RWPE2 (cell line): ENCODE results near the gene H6PD.

ENCODE experiments used
- ATAC-seq: fragments of 200-7000 bp; cut with Tn5 transposase; 3 replicates; pipeline ENCODE4 v1.9.1; 2021; ENCODE audit warnings: low read depth
- DNase-seq: peaks from one replicate; pipeline ENCODE4 v3.0.0-alpha.2; 2020; ENCODE audit warnings: low spot score
- H3K27ac ChIP-seq: fragments of 450-650 bp; 2 replicates; pipeline ENCODE4 v1.5.1; 2017; ENCODE audit warnings: mild to moderate bottlenecking; ENCODE audit not compliant: poor library complexity, severe bottlenecking
- H3K27me3 ChIP-seq: fragments of 250-450 bp; sonication (Bioruptor Pico); 2 replicates; pipeline ENCODE4 v1.5.1; 2021; ENCODE audit warnings: mild to moderate bottlenecking, moderate library complexity; ENCODE audit not compliant: insufficient read depth, poor library complexity, severe bottlenecking
- H3K36me3 ChIP-seq: fragments of 250-450 bp; sonication (Bioruptor Pico); 2 replicates; pipeline ENCODE4 v1.5.1; 2020; ENCODE audit warnings: low read depth, mild to moderate bottlenecking, moderate library complexity
- H3K4me1 ChIP-seq: fragments of 250-450 bp; sonication (Bioruptor Pico); 2 replicates; pipeline ENCODE4 v1.5.1; 2021; ENCODE audit warnings: mild to moderate bottlenecking, moderate library complexity; ENCODE audit not compliant: insufficient read depth, poor library complexity, severe bottlenecking
- H3K4me3 ChIP-seq: fragments of 250-450 bp; sonication (Bioruptor Pico); 2 replicates; pipeline ENCODE4 v1.5.1; 2021; ENCODE audit warnings: mild to moderate bottlenecking, moderate library complexity; ENCODE audit not compliant: severe bottlenecking
- H3K9me3 ChIP-seq: fragments of 250-450 bp; sonication (Bioruptor Pico); 2 replicates; pipeline ENCODE4 v1.5.1; 2021; ENCODE audit warnings: mild to moderate bottlenecking, moderate library complexity; ENCODE audit not compliant: severe bottlenecking
- CTCF ChIP-seq: fragments of 450-650 bp; IDR thresholded peaks from one replicate; pipeline ENCODE4 v1.5.1; 2017; ENCODE audit warnings: mild to moderate bottlenecking, moderate library complexity; ENCODE audit not compliant: poor library complexity, severe bottlenecking

The H6PD gene

GRCh38 chr1:9196129-9197040, 38.2 kb upstream of the H6PD start:
- Histone ChIP-seq H3K9me3 (no peaks in the 10 kb centered on the region), H3K4me1 (peaks cover 18% of the 10 kb centered on the region), H3K27me3 (no peaks in the 10 kb centered on the region), H3K36me3 (no peaks in the 10 kb centered on the region), H3K27ac (peak overlapping the region; percentile 20), H3K4me3 (no peak overlapping the region)
- peak; percentile 86 for TF ChIP-seq CTCF
- DNase-seq = no peak
- peak; percentile 56 for ATAC-seq

GRCh38 chr1:9197186-9198099, 37.1 kb upstream of the H6PD start:
- Histone ChIP-seq H3K27ac (no peak overlapping the region), H3K36me3 (no peaks in the 10 kb centered on the region), H3K27me3 (peaks cover 2% of the 10 kb centered on the region), H3K9me3 (no peaks in the 10 kb centered on the region), H3K4me1 (peaks cover 18% of the 10 kb centered on the region), H3K4me3 (no peak overlapping the region)
- DNase-seq = no peak
- TF ChIP-seq CTCF = no peak
- no peak for ATAC-seq

GRCh38 chr1:9198538-9199361, 35.8 kb upstream of the H6PD start:
- no peak for ATAC-seq
- Histone ChIP-seq H3K4me3 (no peak overlapping the region), H3K36me3 (no peaks in the 10 kb centered on the region), H3K27me3 (peaks cover 9% of the 10 kb centered on the region), H3K4me1 (peaks cover 18% of the 10 kb centered on the region), H3K9me3 (no peaks in the 10 kb centered on the region), H3K27ac (no peak overlapping the region)
- no peak for DNase-seq
- no peak for TF ChIP-seq CTCF

GRCh38 chr1:9200441-9200840, 34.1 kb upstream of the H6PD start:
- no peaks in the 10 kb centered on the region for H3K9me3 ChIP-seq
- DNase-seq = no peak
- peaks cover 12% of the 10 kb centered on the region for H3K4me1 ChIP-seq
- no peak overlapping the region for H3K4me3 ChIP-seq
- H3K36me3 ChIP-seq = no peaks in the 10 kb centered on the region
- no peak for TF ChIP-seq CTCF
- H3K27ac ChIP-seq = no peak overlapping the region
- peak; percentile 8; the same call in 1 of the 3 replicates for ATAC-seq
- H3K27me3 ChIP-seq = peaks cover 9% of the 10 kb centered on the region
